GM21381 (cell line): ENCODE data around the gene PIH1D1.
"Not testable (repeated sequence)": the region's sequence is repeated elsewhere in the genome, so short reads cannot be mapped to it uniquely, and the experiment has no call there.

Experiments used
- ATAC-seq: cut with Tn5 transposase; IDR thresholded peaks from one replicate; pipeline ENCODE4 v1.9.1; 2021; ENCODE audit warnings: mild to moderate bottlenecking, moderate library complexity; ENCODE audit not compliant: unreplicated experiment

Gene PIH1D1

GRCh38 chr19:49456326-49456725, 4.7 kb upstream of the PIH1D1 start:
- no peak for ATAC-seq

DNA sequence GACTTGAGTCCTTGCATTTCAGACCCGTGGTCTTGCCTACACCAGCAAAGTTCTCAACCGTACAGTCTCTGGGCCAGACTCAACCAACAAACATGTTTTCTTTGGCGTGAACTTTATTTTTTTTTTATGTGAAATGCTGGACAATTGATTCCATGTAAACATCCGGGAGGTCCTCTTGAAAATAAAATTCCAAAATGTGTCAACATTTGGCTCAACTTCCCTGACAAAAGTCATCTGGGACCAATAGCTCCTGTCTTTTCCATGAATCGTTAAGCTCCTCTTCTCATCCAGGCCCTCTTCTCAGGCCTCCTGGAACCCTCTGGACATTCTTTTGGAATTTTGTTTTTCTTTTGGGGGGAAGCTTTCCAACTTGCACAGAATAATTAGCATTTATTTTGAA, 4.2 kb upstream of the PIH1D1 start:
- no peak for ATAC-seq

DNA sequence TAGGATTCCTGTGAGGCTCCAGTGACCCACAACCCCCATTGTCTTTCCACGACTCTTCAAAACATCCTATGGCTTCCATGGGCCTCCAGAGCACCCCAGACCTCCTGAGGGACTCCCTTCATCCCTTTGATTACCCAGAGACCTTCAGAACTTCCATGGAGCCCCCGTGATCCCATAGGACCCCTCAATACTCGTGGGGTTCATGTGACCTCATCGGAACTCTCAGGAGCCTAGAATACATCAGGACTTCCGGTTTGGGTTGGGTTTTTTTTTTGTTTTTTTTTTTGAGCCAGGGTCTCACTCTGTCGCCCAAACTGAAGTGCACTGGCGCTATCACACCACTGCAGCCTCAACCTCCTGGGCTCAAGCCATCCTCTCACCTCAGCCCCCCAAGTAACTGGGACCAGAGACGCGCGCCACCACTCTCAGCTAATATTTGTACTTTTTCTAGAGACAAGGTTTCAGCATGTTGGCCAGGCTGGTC, 2.2 kb upstream of the PIH1D1 start:
- no peak for ATAC-seq

GRCh38 chr19:49453013-49453756, 1.6 kb upstream of the PIH1D1 start, which contains the start of gene ALDH16A1:
TSS of gene ALDH16A1 (plus strand) at chr19:49453225. CDS start at chr19:49453332, 107 bp downstream.
- peak; percentile 87 for ATAC-seq

DNA sequence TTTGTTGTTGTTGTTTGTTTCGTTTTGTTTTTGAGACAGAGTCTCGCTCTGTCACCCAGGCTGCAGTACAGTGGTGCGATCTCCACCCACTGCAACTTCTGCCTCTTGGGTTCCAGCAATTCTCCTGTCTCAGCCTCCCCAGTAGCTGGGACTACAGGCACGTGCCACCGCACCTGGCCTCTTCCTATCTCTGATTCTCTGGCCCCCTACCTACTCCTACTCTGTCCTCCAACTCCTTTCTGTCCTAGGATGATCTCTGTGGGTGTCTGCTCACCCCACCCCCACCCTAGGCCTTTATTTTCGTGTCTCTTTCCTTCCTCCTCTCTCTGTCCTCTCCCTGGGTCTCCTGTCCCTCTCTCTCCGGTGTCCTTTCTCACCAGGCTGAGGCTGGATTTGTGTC, 1.2 kb downstream of the PIH1D1 start:
- no peak for ATAC-seq

- ATAC-seq: no peak
Observed at GRCh38 chr19:49448432-49448786, 3.2 kb downstream of the PIH1D1 start.

DNA sequence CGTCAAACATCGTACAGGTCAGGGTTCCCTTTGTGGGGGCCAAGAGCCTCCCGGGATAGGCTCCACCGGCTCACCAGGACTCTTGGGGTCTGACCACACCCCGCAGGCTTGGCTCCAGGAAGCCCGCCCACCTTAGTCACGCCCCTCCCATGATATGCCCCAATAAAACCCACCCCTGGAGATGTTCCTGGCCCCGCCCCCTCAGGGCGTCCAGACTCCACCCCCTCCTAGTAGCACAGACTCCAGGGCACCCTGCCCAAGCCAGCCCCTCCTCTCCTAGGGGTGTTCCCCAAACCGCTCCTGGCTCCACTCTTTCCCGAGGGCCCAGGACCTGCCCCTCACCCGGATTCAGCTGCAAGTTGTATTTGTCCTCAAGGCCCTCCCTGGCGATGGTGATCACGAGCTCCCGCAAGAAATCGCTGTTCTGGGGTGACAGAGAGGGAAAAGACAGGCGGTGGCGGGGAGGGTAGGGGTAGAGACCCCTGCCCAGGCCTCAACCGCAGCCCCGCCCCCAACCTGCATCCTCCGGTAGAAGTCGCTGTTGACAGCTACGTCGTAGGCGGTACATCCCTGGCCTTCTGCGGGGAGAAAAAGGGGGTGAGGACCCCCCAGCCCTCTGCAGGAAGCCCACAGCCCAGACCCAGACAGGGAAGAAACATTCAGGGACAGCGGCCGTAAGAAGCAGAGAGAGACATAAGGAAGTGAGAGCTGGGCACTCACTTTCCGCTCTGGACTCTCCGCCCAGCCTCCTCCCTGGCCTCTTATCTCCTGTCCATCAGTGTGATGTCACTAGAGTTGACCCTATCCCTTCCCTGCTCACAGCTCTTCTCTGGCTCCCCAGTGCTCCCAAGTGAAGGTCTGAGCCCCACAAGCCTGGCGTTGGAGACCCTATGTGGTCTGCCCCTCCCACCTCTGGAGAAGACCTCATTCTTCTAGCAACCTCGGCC, 3.9 kb downstream of the PIH1D1 start:
- no peak for ATAC-seq

DNA sequence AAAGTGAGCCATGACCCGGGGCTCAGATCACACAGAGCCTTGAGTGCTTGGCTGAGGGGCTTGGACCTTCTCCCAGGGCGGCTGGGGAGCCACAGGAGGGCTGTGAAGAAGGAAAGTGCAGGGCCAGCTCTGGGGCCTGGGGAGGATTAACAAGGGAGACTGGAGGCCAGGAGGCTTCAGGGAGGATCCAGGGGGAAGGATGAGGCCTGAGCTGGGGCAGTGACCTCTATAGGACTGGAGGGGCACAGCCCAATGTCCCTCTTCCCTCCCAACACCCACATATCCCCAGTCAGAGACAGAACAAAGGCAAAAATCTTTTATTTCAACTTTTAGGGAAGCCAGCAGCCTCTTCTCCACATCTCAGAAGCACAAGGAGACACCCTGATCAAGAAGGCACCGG, 5.6 kb downstream of the PIH1D1 start:
- ATAC-seq: no peak

GRCh38 chr19:49444100-49444700, 7.4 kb downstream of the PIH1D1 start:
- ATAC-seq: not testable (repeated sequence)

GRCh38 chr19:49443366-49444099, 8.1 kb downstream of the PIH1D1 start:
- ATAC-seq: peak; percentile 77

DNA sequence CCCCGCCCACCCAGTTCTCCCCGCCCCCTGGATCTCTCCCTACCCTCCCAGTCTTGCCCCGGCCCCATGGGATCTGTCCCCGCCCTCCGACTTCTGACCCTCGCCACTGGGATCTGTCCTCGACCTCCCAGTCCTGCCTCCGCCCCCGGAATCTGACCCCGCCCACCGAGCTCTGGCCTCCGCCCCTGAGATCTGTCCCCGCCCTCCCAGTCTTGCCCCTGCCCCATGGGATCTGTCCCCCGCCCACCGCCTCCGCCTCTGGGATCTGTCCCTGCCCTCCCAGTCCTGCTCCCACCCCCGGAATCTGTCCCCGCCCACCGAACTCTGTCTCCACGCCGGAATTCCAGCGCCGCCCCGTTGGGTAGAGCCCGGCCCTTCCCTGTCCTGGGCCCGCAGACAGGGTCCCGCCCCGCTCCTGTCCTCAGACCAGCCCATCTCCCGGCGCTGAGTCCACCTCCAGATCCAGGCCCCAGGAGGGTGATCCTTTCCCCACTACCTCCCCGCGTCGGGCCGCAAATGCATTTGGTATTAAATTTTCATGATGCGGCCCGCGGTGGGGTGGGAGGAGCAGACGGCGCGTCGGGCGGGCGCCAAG, 8.7 kb downstream of the PIH1D1 start:
- ATAC-seq: peak; percentile 21

DNA sequence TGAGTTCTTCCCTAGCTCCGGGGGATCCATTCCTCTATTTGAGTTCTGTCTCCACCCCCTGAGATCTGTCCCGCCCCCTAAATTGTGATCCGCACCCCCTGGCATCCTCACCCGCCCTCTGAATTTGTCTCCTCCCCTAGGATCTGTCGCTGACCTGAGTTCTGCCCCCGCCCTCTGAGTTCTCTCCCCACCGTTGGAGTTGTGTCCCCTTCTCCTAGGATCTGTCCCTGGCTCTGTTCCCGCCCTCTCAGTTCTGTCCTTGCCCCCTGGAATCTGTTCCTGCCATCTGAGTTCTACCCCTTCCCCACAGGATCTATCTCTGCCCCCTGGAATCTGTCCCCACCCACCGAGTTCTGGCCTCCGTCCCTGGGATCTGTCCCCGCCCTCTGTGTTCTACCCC, 9.3 kb downstream of the PIH1D1 start:
- ATAC-seq: no peak

DNA sequence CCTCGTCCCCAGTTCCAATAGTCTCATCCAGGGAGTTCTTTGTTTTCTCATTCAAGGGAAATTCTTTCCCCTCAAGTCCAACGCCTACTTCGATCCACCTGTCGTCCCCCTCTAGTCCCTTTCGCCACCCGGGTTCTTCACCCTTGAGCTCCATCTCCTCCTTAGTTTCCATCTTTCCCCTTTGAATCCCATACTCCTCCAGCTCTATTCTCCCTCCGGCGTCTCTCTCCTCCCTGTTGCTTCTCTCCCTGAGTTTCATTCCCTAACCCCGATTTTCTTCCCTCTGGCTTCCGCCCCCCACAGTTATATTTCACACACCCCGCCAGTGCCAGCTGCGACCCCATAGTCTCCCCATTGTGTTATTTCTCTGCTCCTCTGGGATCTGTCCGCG, 9.7 kb downstream of the PIH1D1 start:
- no peak for ATAC-seq

GRCh38 chr19:49441210-49441959, 10.2 kb downstream of the PIH1D1 start, which contains the start of gene SLC17A7:
TSS of gene SLC17A7 (minus strand) at chr19:49441527. CDS start at chr19:49441379, 148 bp downstream.
- no peak for ATAC-seq

GRCh38 chr19:49440439-49441209, 11.0 kb downstream of the PIH1D1 start:
- ATAC-seq: no peak

DNA sequence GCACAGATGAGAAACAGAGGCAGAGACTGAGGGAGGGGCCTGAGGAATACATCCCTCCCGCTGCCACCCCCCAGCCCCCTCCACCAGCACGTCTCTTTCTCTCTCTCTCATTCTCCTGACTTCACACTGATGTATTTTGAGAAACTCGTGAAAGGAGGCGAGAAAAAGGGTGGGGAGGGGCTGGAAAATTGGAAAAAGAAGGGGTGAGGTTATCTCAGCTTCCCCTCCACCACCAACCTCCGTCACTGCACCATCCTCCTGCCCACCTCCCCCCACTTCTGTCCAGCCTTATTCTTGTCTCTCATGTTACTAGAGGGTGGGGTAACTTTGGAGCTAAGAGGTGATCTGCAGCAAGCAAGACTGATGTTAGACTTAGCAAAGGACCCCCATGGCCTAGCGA, 11.8 kb downstream of the PIH1D1 start:
- ATAC-seq: no peak

GRCh38 chr19:49438261-49438660, 13.4 kb downstream of the PIH1D1 start:
- ATAC-seq: no peak

DNA sequence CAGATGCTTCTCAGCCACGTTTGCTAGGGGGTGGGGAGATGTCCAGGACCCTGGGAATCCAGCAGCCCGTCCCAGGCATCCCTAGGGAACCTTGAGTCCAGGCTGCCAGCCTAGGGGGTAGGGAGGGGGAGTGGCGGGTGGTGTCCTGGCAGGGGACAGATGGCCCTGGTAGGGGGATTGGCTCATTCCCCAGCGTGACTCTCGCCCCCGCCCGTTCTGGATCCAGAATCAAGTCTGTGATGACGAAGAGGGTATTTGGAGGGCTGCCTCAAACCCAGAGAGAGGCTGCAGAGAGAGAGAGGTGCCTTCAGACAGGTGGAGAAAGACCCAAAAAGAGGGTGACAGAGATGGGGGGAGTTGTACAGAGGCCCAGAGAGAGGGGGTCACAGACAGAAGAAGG, 14.4 kb downstream of the PIH1D1 start:
- no peak for ATAC-seq
